Suprapubic skin (tissue), 4 donors: ENCODE data around the gene AKAP12. TPM values are rescaled to one million over a fixed set of nuclear protein-coding genes. Genes with fewer than 3 reads are reported as not detected.
"Not testable (repeated sequence)": the region's sequence is repeated elsewhere in the genome, so short reads cannot be mapped to it uniquely, and the experiment has no call there.

Experiments
- DNase-seq, 2 donors: peaks; one replicate each; pipeline ENCODE4 v3.0.0-alpha.2; 2019; ENCODE audit warnings: low spot score in 2 of 2
- H3K27ac ChIP-seq: fragments of 200-600 bp; sonication (generic); one replicate; pipeline ENCODE4 v1.5.1; 2019
- H3K27me3 ChIP-seq: fragments of 200-600 bp; sonication (generic); one replicate; pipeline ENCODE4 v1.5.1; 2019
- H3K36me3 ChIP-seq: fragments of 200-600 bp; sonication (generic); one replicate; pipeline ENCODE4 v1.5.1; 2019
- H3K4me1 ChIP-seq: fragments of 200-600 bp; sonication (generic); one replicate; pipeline ENCODE4 v1.5.1; 2019
- H3K4me3 ChIP-seq: fragments of 200-600 bp; sonication (generic); one replicate; pipeline ENCODE4 v1.5.1; 2019; ENCODE audit warnings: mild to moderate bottlenecking
- H3K9me3 ChIP-seq: fragments of 200-600 bp; sonication (generic); one replicate; pipeline ENCODE4 v1.5.1; 2019
- EP300 ChIP-seq: sonication (generic); formaldehyde crosslinking; IDR thresholded peaks from one replicate; pipeline ENCODE4 v1.6.1; 2017; ENCODE audit warnings: antibody characterized with exemption
- POLR2A ChIP-seq, 2 donors: fragments of 450-650 bp; IDR thresholded peaks; one replicate each; pipeline ENCODE4 v1.6.1; 2017; ENCODE audit warnings: antibody characterized with exemption in 2 of 2, mild to moderate bottlenecking in 2 of 2, moderate library complexity in 2 of 2
- POLR2AphosphoS5 ChIP-seq, 3 donors: sonication (generic); formaldehyde crosslinking; IDR thresholded peaks; one replicate each; pipeline ENCODE4 v1.6.1; 2017; ENCODE audit warnings: antibody characterized with exemption in 3 of 3
- WGBS: methylation state at CpG from one replicate; pipeline ENCODE4 v1.1.5; 2018; 5-methylcytosine and 5-hydroxymethylcytosine counted together
- total RNA-seq, 4 donors: library from RNA; depleted of rRNA; stranded (reverse); fragments of >200 nt; gene quantifications; one replicate each; pipeline ENCODE4 v1.1.0, GENCODE V29; 2016
- TF ChIP-seq, protein P1 (sequence below), 2 donors: fragments of 200-600 bp in 1 of 2; fragments of 450-650 bp in 1 of 2; sonication (generic) in 1 of 2; IDR thresholded peaks; one replicate each; pipeline ENCODE4 v1.5.1; 2016 to 2019; ENCODE audit warnings: antibody characterized with exemption in 2 of 2, mild to moderate bottlenecking in 1 of 2, moderate library complexity in 1 of 2

The AKAP12 gene
- total RNA-seq, 4 donors from 2014 or later, result 7.2 to 20.1 (median 11.9) TPM

DNA sequence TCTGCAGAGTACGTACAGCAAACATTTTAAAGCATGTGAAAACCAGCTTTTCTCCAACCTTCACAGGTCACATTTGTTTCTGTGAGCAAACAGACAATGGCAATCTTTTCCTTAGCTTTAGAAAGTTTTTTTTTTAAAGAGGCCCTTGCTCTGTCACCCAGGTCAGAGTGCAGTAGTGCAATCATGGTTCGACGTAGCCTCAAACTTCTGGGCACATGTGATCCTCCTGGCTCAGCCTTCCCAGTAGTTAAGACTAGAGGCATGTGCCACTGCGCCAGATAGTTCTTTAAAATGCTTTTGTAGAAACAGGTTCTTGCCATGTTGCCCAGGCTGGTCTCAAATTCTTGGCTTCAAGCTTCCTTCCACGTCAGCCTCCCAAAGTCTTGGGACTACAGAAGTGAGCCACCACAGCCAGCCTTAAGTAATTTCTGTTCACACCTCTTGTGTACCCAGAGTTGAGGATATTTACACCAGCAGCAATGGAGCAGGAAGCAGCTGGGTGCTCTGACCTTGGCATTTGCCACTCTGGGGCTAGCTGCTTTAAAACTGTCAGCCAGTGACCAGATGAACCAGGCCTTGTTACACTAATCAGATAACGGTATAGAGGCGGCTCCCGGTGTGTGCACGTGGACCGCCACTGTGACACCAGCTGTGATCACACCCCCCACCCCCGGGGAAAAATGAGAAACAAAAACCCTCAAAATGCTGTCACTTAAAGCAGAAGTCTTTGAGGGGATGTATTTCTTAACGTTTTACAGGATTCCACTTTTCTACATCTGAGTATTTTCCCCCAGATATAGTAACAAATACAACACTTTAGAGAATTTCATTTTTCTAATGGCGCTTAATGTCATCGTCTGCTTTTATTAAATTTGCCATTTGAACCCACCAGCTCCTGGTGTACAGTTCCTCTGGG lies 71.3 kb downstream of the AKAP12 start:
- DNase-seq, result no peak
- H3K4me3 ChIP-seq, result no peak overlapping the region
- TF ChIP-seq EP300 (no peak), POLR2A (IDR thresholded peaks at IDR 0.05) (no peak), POLR2AphosphoS5 (IDR thresholded peaks at IDR 0.05) (no peak)
- TF ChIP-seq, protein P1, sequence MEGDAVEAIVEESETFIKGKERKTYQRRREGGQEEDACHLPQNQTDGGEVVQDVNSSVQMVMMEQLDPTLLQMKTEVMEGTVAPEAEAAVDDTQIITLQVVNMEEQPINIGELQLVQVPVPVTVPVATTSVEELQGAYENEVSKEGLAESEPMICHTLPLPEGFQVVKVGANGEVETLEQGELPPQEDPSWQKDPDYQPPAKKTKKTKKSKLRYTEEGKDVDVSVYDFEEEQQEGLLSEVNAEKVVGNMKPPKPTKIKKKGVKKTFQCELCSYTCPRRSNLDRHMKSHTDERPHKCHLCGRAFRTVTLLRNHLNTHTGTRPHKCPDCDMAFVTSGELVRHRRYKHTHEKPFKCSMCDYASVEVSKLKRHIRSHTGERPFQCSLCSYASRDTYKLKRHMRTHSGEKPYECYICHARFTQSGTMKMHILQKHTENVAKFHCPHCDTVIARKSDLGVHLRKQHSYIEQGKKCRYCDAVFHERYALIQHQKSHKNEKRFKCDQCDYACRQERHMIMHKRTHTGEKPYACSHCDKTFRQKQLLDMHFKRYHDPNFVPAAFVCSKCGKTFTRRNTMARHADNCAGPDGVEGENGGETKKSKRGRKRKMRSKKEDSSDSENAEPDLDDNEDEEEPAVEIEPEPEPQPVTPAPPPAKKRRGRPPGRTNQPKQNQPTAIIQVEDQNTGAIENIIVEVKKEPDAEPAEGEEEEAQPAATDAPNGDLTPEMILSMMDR (IDR thresholded peaks at IDR 0.05), result no peak
- 83% methylated on average over 14 of the region's 14 CpGs for WGBS
- H3K4me1 ChIP-seq, result no peaks in the 10 kb centered on the region
- no peaks in the 10 kb centered on the region for H3K27me3 ChIP-seq
- no peak overlapping the region for H3K27ac ChIP-seq
- H3K9me3 ChIP-seq, result no peaks in the 10 kb centered on the region
- H3K36me3 ChIP-seq, result no peaks in the 10 kb centered on the region

DNA sequence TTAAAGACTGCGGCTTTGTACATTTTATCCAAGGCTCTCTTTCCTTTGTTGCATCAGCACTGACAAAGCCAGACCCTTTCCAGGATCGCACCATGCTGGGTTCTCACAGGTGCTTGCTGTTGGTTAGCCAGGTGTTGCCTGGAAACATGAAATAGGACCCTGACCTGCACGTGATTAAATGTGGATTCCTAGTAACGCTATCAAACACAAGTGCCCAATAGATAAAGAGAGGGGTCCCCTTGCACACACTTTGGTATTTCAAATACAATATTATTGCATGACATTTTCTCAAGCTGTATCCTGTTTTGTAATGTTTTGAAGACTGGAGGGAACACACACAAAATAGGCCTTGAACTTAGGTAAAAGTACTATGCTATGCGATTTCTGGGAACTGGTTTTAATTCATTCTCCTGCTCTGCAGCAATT lies 73.3 kb downstream of the AKAP12 start:
- Histone ChIP-seq H3K4me1 (no peaks in the 10 kb centered on the region), H3K27ac (no peak overlapping the region), H3K36me3 (no peaks in the 10 kb centered on the region), H3K27me3 (no peaks in the 10 kb centered on the region), H3K9me3 (no peaks in the 10 kb centered on the region), H3K4me3 (no peak overlapping the region)
- DNase-seq, result no peak
- TF ChIP-seq, protein P1 (IDR thresholded peaks at IDR 0.05), result no peak
- no peak for TF ChIP-seq POLR2A (IDR thresholded peaks at IDR 0.05)
- no peak for TF ChIP-seq EP300
- TF ChIP-seq POLR2AphosphoS5 (IDR thresholded peaks at IDR 0.05), result no peak
- 82% methylated on average over 5 of the region's 5 CpGs for WGBS

DNA sequence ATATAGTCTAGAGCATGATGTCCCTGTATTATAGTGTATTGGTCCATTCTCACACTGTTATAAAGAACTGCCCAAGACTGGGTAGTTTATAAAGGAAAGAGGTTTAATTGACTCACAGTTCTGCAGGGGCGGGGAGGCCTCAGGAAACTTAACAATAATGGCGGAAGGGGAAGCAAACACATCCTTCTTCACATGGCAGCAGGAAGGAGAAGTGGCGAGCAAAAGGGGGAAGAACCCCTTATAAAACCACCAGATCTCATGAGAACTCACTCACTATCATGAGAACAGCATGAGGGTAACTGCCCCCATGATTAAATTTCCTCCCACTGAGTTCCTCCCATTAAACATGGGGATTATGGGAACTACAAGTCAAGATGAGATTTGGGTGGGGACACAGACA lies 75.9 kb downstream of the AKAP12 start:
- H3K4me1 ChIP-seq, H3K9me3 ChIP-seq, H3K4me3 ChIP-seq, H3K27me3 ChIP-seq, DNase-seq, H3K27ac ChIP-seq, H3K36me3 ChIP-seq: not testable (repeated sequence)
- 78% methylated on average over 3 of the region's 3 CpGs for WGBS

DNA sequence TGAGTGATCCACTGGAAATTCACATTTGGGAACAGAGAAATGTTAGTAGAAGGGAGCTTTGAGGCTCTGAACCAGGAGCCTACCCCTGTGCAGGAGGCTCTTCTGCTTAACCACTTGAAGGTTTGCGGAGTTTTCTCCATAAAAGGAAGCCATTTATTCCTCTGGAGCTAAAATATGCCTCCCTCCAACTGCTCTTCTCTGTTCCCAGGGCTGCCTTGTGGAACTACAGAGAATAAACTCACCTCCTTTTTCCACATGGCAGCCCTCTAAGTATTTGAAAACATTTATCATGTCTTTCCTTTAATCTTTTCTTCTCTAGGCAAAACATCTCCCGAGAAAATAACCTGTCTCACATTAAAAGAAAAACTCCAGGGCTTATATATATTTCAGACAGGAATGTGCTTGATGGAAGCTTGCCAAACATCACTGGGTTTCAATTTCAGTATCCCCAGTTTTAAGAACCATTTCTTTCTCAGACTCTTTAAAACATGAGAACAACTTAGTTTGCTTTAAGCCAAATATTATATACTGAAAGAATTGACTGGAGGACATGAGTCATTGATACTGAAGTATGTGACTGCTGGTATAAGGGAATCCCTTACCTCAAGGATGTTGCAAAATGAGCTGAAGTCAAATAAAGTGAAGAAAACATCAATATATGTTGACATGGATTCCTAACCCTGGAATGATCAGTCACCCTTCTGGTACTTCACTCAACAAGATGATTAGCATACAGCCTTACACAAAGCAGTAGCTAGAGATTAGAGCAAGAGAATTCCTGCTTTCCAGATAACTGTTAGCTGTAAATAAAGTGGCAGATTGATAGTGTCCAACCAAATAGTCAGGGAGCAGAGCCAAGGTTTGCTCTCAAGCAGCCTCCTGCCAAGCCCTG lies 77.6 kb downstream of the AKAP12 start:
- no peaks in the 10 kb centered on the region for H3K4me1 ChIP-seq
- no peak overlapping the region for H3K4me3 ChIP-seq
- no peaks in the 10 kb centered on the region for H3K27me3 ChIP-seq
- no peaks in the 10 kb centered on the region for H3K9me3 ChIP-seq
- no peak overlapping the region for H3K27ac ChIP-seq
- no peak for TF ChIP-seq EP300
- no peak for TF ChIP-seq POLR2A (IDR thresholded peaks at IDR 0.05)
- TF ChIP-seq, protein P1 (IDR thresholded peaks at IDR 0.05), result no peak
- no peak for TF ChIP-seq POLR2AphosphoS5 (IDR thresholded peaks at IDR 0.05)
- DNase-seq, result no peak
- WGBS, result 72% methylated on average over 2 of the region's 2 CpGs
- H3K36me3 ChIP-seq, result no peaks in the 10 kb centered on the region

DNA sequence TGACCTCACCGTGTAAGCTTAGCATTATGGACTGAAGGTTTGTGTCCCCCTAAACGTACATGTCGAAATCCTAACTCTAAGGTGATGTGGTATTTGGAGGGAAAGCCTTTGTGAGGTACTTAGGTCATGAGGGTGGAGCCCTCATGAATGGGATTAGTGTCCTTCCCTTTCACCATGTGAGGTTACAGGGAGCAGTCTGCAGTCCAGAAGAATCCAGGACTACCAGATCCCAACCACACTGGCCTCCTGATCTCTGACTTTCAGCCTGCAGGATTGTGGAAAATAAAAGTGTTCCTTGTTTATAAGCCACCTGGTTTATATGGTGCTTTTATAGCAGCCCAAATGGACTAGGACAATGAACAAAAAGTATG lies 78.2 kb downstream of the AKAP12 start:
- Histone ChIP-seq H3K27me3 (no peaks in the 10 kb centered on the region), H3K4me3 (no peak overlapping the region), H3K4me1 (no peaks in the 10 kb centered on the region), H3K27ac (no peak overlapping the region), H3K9me3 (no peaks in the 10 kb centered on the region), H3K36me3 (no peaks in the 10 kb centered on the region)
- 69% methylated on average over 3 of the region's 3 CpGs for WGBS
- DNase-seq, result no peak
- TF ChIP-seq POLR2A (IDR thresholded peaks at IDR 0.05), result no peak
- TF ChIP-seq, protein P1 (IDR thresholded peaks at IDR 0.05), result no peak
- no peak for TF ChIP-seq EP300
- no peak for TF ChIP-seq POLR2AphosphoS5 (IDR thresholded peaks at IDR 0.05)
